ENCODE measurements around the gene CCDC197.
A peak's percentile ranks its signal among the peaks of the same experiment; 100 is the strongest.

CCDC197 gene

GRCh38 chr14:93977790-93978581, 19.1 kb upstream of the CCDC197 start:
- no peak for DNase-seq (ENCODE audit: low spot score)

GRCh38 chr14:93978735-93979134, 18.4 kb upstream of the CCDC197 start:
- DNase-seq (ENCODE audit: low spot score): no peak

- DNase-seq (ENCODE audit: low spot score): no peak
These were observed 16.5 kb upstream of the CCDC197 start for GRCh38 chr14:93980456-93981201.

GRCh38 chr14:93981316-93982229, 15.5 kb upstream of the CCDC197 start:
- no peak for DNase-seq (ENCODE audit: low spot score)

- DNase-seq (ENCODE audit: low spot score): no peak
These were observed 14.7 kb upstream of the CCDC197 start for GRCh38 chr14:93982230-93983007.

- DNase-seq (ENCODE audit: low spot score): no peak
These were observed 13.0 kb upstream of the CCDC197 start for GRCh38 chr14:93984070-93984469.

- peak; percentile 40 for DNase-seq (ENCODE audit: low spot score)
These were observed 12.1 kb upstream of the CCDC197 start for GRCh38 chr14:93984987-93985410.

GRCh38 chr14:93986955-93987354, 10.1 kb upstream of the CCDC197 start:
- DNase-seq (ENCODE audit: low spot score): no peak

- no peak for DNase-seq (ENCODE audit: low spot score)
These were observed 9.7 kb upstream of the CCDC197 start for GRCh38 chr14:93987376-93987775.

GRCh38 chr14:93987815-93988476, 9.2 kb upstream of the CCDC197 start:
- DNase-seq (ENCODE audit: low spot score): no peak

- no peak for DNase-seq (ENCODE audit: low spot score)
These were observed 7.2 kb upstream of the CCDC197 start for GRCh38 chr14:93989939-93990338.

- no peak for DNase-seq (ENCODE audit: low spot score)
These were observed 5.9 kb upstream of the CCDC197 start for GRCh38 chr14:93991212-93991611.

- DNase-seq (ENCODE audit: low spot score): no peak
These were observed 5.5 kb upstream of the CCDC197 start for GRCh38 chr14:93991649-93992048.

- no peak for DNase-seq (ENCODE audit: low spot score)
These were observed 3.7 kb upstream of the CCDC197 start for GRCh38 chr14:93993382-93993781.

GRCh38 chr14:93994919-93995682, 2.0 kb upstream of the CCDC197 start:
- DNase-seq (ENCODE audit: low spot score): no peak

GRCh38 chr14:93996130-93996695, 888 bp upstream of the CCDC197 start:
- DNase-seq (ENCODE audit: low spot score): no peak

GRCh38 chr14:93997916-93998870, 1.1 kb downstream of the CCDC197 start:
- no peak for DNase-seq (ENCODE audit: low spot score)

GRCh38 chr14:93998871-93999403, 1.8 kb downstream of the CCDC197 start:
- DNase-seq (ENCODE audit: low spot score): no peak

All from globus pallidus (tissue), 1 donor.